ENCODE results near the gene DPT.
A peak's percentile ranks its signal among the peaks of the same experiment; 100 is the strongest.

The DPT gene

GRCh38 chr1:168742994-168743650 lies 14.1 kb upstream of the DPT start:
- no peak for DNase-seq
- no peak overlapping the region for H3K4me3 Mint-ChIP-seq
- peaks cover 6% of the 10 kb centered on the region for H3K4me1 Mint-ChIP-seq
- peaks cover 4% of the 10 kb centered on the region for H3K27me3 Mint-ChIP-seq (ENCODE audit: low read depth, poor library complexity)
- peak overlapping the region; percentile 50 for H3K27ac Mint-ChIP-seq
- H3K9me3 Mint-ChIP-seq, result no peaks in the 10 kb centered on the region
- TF ChIP-seq, protein P1, sequence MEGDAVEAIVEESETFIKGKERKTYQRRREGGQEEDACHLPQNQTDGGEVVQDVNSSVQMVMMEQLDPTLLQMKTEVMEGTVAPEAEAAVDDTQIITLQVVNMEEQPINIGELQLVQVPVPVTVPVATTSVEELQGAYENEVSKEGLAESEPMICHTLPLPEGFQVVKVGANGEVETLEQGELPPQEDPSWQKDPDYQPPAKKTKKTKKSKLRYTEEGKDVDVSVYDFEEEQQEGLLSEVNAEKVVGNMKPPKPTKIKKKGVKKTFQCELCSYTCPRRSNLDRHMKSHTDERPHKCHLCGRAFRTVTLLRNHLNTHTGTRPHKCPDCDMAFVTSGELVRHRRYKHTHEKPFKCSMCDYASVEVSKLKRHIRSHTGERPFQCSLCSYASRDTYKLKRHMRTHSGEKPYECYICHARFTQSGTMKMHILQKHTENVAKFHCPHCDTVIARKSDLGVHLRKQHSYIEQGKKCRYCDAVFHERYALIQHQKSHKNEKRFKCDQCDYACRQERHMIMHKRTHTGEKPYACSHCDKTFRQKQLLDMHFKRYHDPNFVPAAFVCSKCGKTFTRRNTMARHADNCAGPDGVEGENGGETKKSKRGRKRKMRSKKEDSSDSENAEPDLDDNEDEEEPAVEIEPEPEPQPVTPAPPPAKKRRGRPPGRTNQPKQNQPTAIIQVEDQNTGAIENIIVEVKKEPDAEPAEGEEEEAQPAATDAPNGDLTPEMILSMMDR (IDR thresholded peaks at IDR 0.05), result no peak
- H3K36me3 Mint-ChIP-seq (ENCODE audit: low read depth), result no peaks in the 10 kb centered on the region

- TF ChIP-seq, protein P1 (IDR thresholded peaks at IDR 0.05), result no peak
- no peak for DNase-seq
- Mint-ChIP-seq H3K9me3 (no peaks in the 10 kb centered on the region), H3K4me3 (no peak overlapping the region), H3K27me3 (ENCODE audit: low read depth, poor library complexity) (peaks cover 4% of the 10 kb centered on the region), H3K27ac (no peak overlapping the region), H3K36me3 (ENCODE audit: low read depth) (no peaks in the 10 kb centered on the region), H3K4me1 (peaks cover 6% of the 10 kb centered on the region)
Observed at GRCh38 chr1:168742386-168742785, 13.4 kb upstream of the DPT start.

DNA sequence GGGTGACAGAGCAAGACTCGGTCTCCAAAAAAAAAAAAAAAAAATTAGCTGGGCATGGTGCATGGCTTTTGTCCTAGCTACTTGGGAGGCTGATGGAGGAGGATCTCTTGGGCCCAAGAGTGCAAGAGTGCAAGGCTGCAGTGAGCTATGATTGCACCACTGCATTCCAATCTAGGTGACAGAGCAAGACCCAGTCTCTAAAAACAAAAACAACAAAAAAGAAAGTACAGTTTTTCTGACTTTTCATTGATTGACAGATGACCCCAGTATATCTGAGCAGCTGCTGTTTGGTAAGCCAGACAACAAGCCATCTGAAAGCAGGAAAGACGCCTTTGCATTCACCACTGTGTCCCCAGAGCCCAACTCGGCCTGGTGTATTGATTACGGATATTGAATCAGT lies 10.9 kb upstream of the DPT start:
- H3K4me1 Mint-ChIP-seq, result peaks cover 6% of the 10 kb centered on the region
- H3K27ac Mint-ChIP-seq, result no peak overlapping the region
- H3K9me3 Mint-ChIP-seq, result no peaks in the 10 kb centered on the region
- DNase-seq, result no peak
- TF ChIP-seq, protein P1 (IDR thresholded peaks at IDR 0.05), result no peak
- no peaks in the 10 kb centered on the region for H3K36me3 Mint-ChIP-seq (ENCODE audit: low read depth)
- peaks cover 4% of the 10 kb centered on the region for H3K27me3 Mint-ChIP-seq (ENCODE audit: low read depth, poor library complexity)
- no peak overlapping the region for H3K4me3 Mint-ChIP-seq

- TF ChIP-seq, protein P1 (IDR thresholded peaks at IDR 0.05), result no peak
- H3K27ac Mint-ChIP-seq, result peak overlapping the region; percentile 36
- H3K4me1 Mint-ChIP-seq, result no peaks in the 10 kb centered on the region
Observed at GRCh38 chr1:168736520-168736919, 7.5 kb upstream of the DPT start.

DNA sequence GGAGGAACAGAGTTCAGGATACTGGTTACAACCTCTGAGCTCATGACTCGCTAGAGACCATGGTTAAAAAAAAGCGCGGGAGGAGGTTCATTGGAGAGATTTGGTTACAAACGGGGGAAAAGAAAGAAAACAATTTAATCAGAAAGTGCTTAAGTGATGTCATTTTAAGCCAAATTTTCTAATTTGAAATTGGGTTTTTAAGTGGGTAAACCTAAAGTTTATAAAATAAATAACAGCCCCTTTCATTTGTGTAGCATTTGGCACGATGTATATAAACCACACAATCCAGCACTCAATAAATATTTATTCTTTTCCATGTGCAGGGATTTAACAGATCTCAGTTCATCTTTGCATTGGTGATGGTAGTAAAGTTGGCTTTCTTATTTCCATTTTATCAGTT lies 7.0 kb upstream of the DPT start:
- DNase-seq, result no peak
- TF ChIP-seq, protein P1 (IDR thresholded peaks at IDR 0.05), result no peak
- H3K4me1 Mint-ChIP-seq, result no peaks in the 10 kb centered on the region
- no peaks in the 10 kb centered on the region for H3K27me3 Mint-ChIP-seq (ENCODE audit: low read depth, poor library complexity)
- H3K4me3 Mint-ChIP-seq, result no peak overlapping the region
- H3K36me3 Mint-ChIP-seq (ENCODE audit: low read depth), result no peaks in the 10 kb centered on the region
- H3K27ac Mint-ChIP-seq, result no peak overlapping the region
- H3K9me3 Mint-ChIP-seq, result no peaks in the 10 kb centered on the region

More at GRCh38 chr1:168736520-168736919, 7.5 kb upstream of the DPT start:
- peaks cover 2% of the 10 kb centered on the region for H3K27me3 Mint-ChIP-seq (ENCODE audit: low read depth, poor library complexity)
- no peak for DNase-seq
- no peaks in the 10 kb centered on the region for H3K9me3 Mint-ChIP-seq
- no peak overlapping the region for H3K4me3 Mint-ChIP-seq
- no peaks in the 10 kb centered on the region for H3K36me3 Mint-ChIP-seq (ENCODE audit: low read depth)

DNA sequence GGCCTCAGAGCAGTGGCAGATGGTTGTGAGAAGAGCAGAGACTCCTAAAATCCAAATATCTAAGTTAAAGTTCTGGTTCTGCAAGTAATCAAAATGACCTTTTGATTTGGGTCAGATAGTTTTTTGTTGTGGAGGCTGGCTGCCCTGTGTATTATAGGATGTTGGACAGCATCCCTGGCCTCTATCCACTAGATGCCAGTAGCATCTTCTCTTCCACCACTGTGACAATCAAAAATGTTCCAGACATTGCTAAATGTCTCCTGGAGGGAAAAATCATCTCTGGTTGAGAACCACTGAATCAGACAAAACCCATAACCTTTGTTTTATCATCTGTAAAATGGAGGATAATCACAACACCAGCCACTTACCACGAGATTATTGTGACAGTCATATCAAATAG lies 5.9 kb upstream of the DPT start:
- Mint-ChIP-seq H3K27ac (no peak overlapping the region), H3K4me3 (no peak overlapping the region), H3K9me3 (no peaks in the 10 kb centered on the region)

More for the DNA sequence above, 5.9 kb upstream of the DPT start:
- no peak for DNase-seq
- Mint-ChIP-seq H3K27me3 (ENCODE audit: low read depth, poor library complexity) (no peaks in the 10 kb centered on the region), H3K4me1 (no peaks in the 10 kb centered on the region), H3K36me3 (ENCODE audit: low read depth) (no peaks in the 10 kb centered on the region)
- TF ChIP-seq, protein P1 (IDR thresholded peaks at IDR 0.05), result no peak

All from nephron progenitor cell (in vitro differentiated cells).